Neural progenitor cell (in vitro differentiated cells): Measurements from ENCODE around the gene AXL.

Source experiments
- CTCF ChIP-seq: fragments of 200-600 bp; sonication (generic); IDR thresholded peaks from 2 replicates; pipeline ENCODE4 v1.5.1; 2017; ENCODE audit warnings: antibody characterized with exemption, mild to moderate bottlenecking
- EZH2 ChIP-seq: fragments of 200-600 bp; sonication (generic); IDR thresholded peaks from 2 replicates; pipeline ENCODE4 v1.6.1; 2017; ENCODE audit warnings: antibody characterized with exemption, mild to moderate bottlenecking, moderate library complexity

GRCh38 chr19:41241859-41242258 lies 22.8 kb downstream of the AXL start:
- no peak for TF ChIP-seq CTCF
- TF ChIP-seq EZH2: no peak
